ENCODE measurements around the gene AXIN1. TPM values are rescaled to one million over a fixed set of nuclear protein-coding genes. Genes with fewer than 3 reads are reported as not detected.
"Not testable (repeated sequence)": the region's sequence is repeated elsewhere in the genome, so short reads cannot be mapped to it uniquely, and the experiment has no call there.

AXIN1 gene
- total RNA-seq (2014; rRNA removed; shearing (Covaris generic); ENCODE audit: low replicate concordance): 46.9 and 48.3 TPM in 2 replicates

DNA sequence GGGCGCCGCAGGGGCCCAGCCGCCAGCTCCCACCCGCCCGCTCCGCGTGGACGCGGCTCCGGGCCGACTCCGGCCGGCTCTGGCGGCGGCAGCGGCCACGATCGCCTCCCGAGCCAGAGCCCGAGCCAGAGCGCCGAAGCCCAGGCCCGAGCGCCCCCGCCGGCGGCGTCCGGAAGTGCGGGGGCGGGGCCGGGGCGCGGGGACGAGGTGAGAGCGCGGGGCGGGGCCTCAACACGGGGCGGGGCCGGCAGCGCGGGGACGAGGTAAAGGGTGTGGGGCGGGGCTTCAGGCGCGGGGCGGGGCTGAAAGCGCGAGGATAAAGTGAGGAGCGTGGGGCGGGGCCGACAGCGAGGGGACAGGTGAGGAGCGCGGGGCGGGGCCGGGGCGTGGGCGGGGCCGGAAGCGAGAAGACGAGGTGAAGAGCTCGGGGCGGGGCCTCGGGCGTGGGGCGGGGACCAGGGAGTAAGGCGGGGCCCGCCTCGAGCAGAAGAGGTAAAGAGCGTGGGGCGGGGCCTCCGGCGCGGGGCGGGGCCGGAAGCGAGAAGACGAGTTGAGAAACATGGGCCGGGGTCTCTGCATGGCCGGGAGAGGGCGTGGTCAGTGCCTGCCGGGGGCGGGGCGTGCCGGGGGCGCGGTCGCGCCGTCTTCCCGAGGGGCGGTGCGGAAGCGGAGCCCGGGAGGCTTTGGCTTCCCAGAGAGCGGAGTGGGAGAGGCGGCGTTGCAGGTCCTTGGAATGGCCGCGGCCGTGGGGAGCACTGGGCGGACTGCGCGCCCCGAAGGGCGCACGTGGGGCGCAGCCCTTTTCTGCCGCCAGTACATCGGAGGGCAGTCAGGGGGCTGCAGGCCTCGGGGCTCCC lies at the start of gene AXIN1:
AXIN1 (minus strand) TSS at position 177 of the 857 bp plus-strand sequence. CDS start 5,698 bp downstream, outside the sequence.
- H3K9me3 ChIP-seq: no peaks in the 10 kb centered on the region
- no peaks in the 10 kb centered on the region for H3K27me3 ChIP-seq
- peaks cover 28% of the 10 kb centered on the region for H3K36me3 ChIP-seq
- peak within 1 kb of the TSS; percentile 72 for H3K4me3 ChIP-seq
- DNase-seq: peak; percentile 99

- peaks cover 38% of the 10 kb centered on the region for H3K36me3 ChIP-seq
- H3K27me3 ChIP-seq: no peaks in the 10 kb centered on the region
- peak within 1 kb of the TSS; percentile 95 for H3K4me3 ChIP-seq
- peak; percentile 95 for DNase-seq
- H3K9me3 ChIP-seq: no peaks in the 10 kb centered on the region
Measured at GRCh38 chr16:401468-402348, 49.2 kb upstream of the AXIN1 start, which contains the start of gene DECR2. DECR2 (plus strand) TSS chr16:401885; CDS start chr16:401964, 79 bp downstream.

DNA sequence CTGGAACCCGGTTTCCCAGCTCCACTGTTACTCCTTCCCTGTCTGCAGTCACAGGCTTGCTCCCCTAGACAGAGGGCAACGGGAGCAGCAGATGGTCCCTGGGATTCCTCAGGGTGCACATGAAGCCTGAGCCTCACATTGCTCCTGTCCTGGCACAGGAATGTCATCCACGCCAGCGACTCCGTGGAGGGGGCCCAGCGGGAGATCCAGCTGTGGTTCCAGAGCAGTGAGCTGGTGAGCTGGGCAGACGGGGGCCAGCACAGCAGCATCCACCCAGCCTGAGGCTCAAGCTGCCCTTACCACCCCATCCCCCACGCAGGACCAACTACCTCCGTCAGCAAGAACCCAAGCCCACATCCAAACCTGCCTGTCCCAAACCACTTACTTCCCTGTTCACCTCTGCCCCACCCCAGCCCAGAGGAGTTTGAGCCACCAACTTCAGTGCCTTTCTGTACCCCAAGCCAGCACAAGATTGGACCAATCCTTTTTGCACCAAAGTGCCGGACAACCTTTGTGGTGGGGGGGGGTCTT lies 47.6 kb upstream of the AXIN1 start:
- Histone ChIP-seq H3K36me3 (peaks cover 38% of the 10 kb centered on the region), H3K27me3 (no peaks in the 10 kb centered on the region), H3K4me3 (peak overlapping the region; percentile 95), H3K9me3 (no peaks in the 10 kb centered on the region)
- DNase-seq: no peak

- H3K27me3 ChIP-seq: no peaks in the 10 kb centered on the region
- no peak for DNase-seq
- peaks cover 38% of the 10 kb centered on the region for H3K36me3 ChIP-seq
- H3K9me3 ChIP-seq: no peaks in the 10 kb centered on the region
- no peak overlapping the region for H3K4me3 ChIP-seq
Measured at GRCh38 chr16:399340-400019, 47.0 kb upstream of the AXIN1 start.

DNA sequence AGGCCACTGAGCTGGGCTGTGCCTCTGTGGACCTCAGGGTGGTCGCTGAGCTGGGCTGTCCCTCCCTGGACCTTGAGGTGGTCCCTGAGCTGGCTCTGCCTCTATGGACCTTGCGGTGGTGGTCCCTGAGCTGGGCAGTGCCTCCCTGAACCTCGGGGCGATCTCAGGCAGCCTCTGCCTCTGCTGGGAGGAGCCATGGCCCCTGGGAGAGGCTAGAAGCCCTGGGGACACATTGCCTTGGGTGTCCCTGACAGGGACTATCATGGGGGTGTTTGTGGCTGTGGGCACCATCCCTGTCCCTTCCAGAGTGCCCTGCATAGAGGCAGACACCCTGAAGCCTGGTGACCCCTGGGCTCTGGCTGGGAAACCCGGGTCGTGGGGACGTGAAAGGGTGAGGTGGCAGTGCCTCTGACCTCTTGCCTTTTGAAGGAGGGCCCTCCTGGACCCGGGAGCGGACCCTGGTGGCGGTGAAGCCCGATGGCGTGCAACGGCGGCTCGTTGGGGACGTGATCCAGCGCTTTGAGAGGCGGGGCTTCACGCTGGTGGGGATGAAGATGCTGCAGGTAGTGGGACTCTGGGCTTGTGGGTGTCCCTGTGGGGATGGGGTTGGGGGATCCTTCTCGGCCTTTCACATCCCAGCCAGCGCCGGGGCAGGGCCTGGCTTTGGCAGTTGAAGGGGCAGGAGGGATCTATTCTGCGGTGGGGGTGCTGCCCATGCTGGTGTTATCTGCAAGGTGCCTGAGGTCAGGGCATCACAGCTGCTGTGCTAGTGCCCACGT lies 46.2 kb upstream of the AXIN1 start:
- DNase-seq: no peak
- Histone ChIP-seq H3K9me3 (no peaks in the 10 kb centered on the region), H3K4me3 (no peak overlapping the region), H3K27me3 (no peaks in the 10 kb centered on the region), H3K36me3 (peaks cover 37% of the 10 kb centered on the region)

- Histone ChIP-seq H3K36me3 (peaks cover 28% of the 10 kb centered on the region), H3K27me3 (no peaks in the 10 kb centered on the region), H3K4me3 (no peak overlapping the region), H3K9me3 (no peaks in the 10 kb centered on the region)
- DNase-seq: peak; percentile 62
Measured at GRCh38 chr16:397736-398332, 45.3 kb upstream of the AXIN1 start.

DNA sequence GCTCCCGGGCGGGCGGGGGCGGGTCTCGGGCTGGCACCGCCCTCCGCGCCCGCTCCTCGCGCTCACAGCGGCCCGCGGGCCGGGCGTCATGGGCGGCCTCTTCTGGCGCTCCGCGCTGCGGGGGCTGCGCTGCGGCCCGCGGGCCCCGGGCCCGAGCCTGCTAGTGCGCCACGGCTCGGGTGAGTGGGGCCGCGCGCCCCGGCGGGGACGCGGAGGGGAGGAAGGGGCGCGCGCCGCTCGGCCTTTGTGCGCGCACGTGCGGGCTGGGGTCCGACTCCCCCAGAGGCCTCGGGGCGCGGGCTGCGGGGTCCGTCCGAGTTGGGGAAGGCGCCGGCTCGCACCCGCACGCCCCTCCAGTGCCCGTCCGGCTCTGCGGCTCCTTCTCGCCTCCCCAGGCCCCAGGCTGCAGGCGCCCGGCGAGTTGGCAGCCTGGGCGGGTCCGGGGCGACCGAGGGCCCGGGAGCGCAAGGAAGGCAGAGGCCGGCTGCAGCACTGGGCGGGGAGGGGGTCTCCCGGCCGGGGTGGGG lies 44.7 kb upstream of the AXIN1 start, which contains the start of gene NME4:
NME4 (plus strand) TSS at position 65 of the 527 bp plus-strand sequence; CDS start at position 89, 24 bp downstream.
- Histone ChIP-seq H3K9me3 (no peaks in the 10 kb centered on the region; the same call in 1 of the 2 replicates), H3K4me3 (peak within 1 kb of the TSS; percentile 61), H3K27me3 (no peaks in the 10 kb centered on the region), H3K36me3 (peaks cover 26% of the 10 kb centered on the region)
- peak; percentile 52 for DNase-seq

DNA sequence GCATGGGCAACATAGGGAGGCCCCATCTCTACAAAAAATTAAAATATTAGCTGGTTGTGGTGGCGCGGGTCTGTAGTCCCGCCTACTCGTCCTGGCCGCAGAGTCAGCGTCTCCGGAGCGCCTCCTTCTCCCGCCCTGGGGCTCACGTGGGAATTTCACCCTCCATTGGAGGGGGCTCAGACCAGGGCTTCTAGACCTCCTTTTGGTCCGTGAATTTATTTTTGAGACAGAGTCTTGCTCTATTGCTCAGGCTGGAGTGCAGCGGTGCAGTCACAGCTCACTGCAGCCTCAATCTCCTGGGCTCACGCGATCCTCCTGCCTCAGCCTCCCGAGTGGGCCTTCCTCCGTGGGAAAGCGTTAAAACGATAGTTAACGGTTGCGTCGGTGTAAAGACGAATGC lies 44.1 kb upstream of the AXIN1 start:
- peaks cover 6% of the 10 kb centered on the region; the same call in 1 of the 2 replicates for H3K9me3 ChIP-seq
- H3K4me3 ChIP-seq: peak overlapping the region; percentile 53
- DNase-seq: peak; percentile 70
- H3K36me3 ChIP-seq: peaks cover 26% of the 10 kb centered on the region
- no peaks in the 10 kb centered on the region for H3K27me3 ChIP-seq

- Histone ChIP-seq H3K36me3 (peaks cover 26% of the 10 kb centered on the region), H3K27me3 (no peaks in the 10 kb centered on the region), H3K4me3 (peak overlapping the region; percentile 53), H3K9me3 (peaks cover 6% of the 10 kb centered on the region; the same call in 1 of the 2 replicates)
- DNase-seq: no peak
Measured at GRCh38 chr16:396199-396598, 43.7 kb upstream of the AXIN1 start.

- no peaks in the 10 kb centered on the region for H3K36me3 ChIP-seq
- no peak for DNase-seq
- H3K4me3 ChIP-seq: no peak overlapping the region
- H3K9me3 ChIP-seq: peaks cover 6% of the 10 kb centered on the region; the same call in 1 of the 2 replicates
- no peaks in the 10 kb centered on the region for H3K27me3 ChIP-seq
Measured at GRCh38 chr16:392450-393030, 40.0 kb upstream of the AXIN1 start.

DNA sequence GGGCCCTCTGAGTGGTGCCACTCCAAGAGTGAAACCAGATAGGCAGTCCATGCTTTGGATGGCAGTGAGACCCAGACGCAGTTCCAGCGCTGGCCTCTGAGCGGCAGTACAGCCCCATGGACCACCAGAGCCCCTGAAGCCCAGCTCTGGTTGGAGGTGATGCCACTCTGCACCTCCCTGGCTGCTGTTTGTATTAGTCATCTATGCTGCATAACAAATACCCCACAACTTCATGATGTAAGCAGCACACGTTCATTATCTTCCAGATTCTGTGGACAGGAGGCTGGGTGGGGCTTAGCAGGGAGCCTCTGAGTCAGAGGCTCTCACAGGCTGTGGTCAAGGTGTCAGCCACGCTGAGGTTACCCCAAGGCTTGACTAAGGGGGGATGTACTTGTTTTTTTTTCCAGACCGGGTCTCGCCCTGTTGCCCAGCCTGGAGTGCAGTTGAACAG lies 39.4 kb upstream of the AXIN1 start:
- peak; percentile 63 for DNase-seq
- no peak overlapping the region for H3K4me3 ChIP-seq
- no peaks in the 10 kb centered on the region for H3K36me3 ChIP-seq
- no peaks in the 10 kb centered on the region for H3K27me3 ChIP-seq
- H3K9me3 ChIP-seq: peaks cover 6% of the 10 kb centered on the region; the same call in 1 of the 2 replicates

DNA sequence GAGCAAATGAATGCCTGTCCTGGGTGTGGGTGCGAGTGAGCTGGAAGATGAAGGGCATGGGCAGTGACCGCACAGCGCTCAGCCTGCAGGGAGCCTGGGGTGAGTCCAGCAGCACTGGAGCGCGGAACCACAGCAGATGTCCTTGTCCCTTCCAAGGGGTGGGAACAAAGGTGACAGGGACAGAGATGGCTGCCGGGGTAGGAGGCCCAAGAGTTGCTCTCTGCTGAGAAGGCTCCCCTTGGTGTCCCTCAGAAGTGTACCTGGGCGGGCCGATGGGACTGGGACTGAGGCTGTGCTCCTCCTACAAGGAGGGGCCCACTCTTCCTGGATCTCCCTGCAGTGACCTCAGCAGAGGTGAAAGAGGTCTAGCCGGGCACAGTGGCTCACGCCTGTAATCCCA lies 36.8 kb upstream of the AXIN1 start:
- no peak overlapping the region for H3K4me3 ChIP-seq
- DNase-seq: no peak
- H3K9me3 ChIP-seq: peaks cover 6% of the 10 kb centered on the region; the same call in 1 of the 2 replicates
- no peaks in the 10 kb centered on the region for H3K27me3 ChIP-seq
- no peaks in the 10 kb centered on the region for H3K36me3 ChIP-seq

GRCh38 chr16:387761-388666 lies 35.5 kb upstream of the AXIN1 start:
- not testable (repeated sequence) for DNase-seq, H3K9me3 ChIP-seq, H3K27me3 ChIP-seq, H3K4me3 ChIP-seq, H3K36me3 ChIP-seq
